GM18519 (cell line): ENCODE measurements around the gene TTC17.

Experiments used
- ATAC-seq: cut with Tn5 transposase; IDR thresholded peaks from one replicate; pipeline ENCODE4 v1.9.1; 2021; ENCODE audit warnings: mild to moderate bottlenecking, moderate library complexity; ENCODE audit not compliant: unreplicated experiment, low FRiP score

Gene TTC17

GRCh38 chr11:43521471-43521870, 162.8 kb downstream of the TTC17 start:
- ATAC-seq = no peak

- ATAC-seq = peak; percentile 66
These were observed 164.9 kb downstream of the TTC17 start for GRCh38 chr11:43523632-43524031.

- no peak for ATAC-seq
These were observed 173.3 kb downstream of the TTC17 start for GRCh38 chr11:43532041-43532440.

GRCh38 chr11:43537833-43538615, 179.3 kb downstream of the TTC17 start:
- ATAC-seq = no peak

GRCh38 chr11:43541993-43542392, 183.3 kb downstream of the TTC17 start:
- ATAC-seq = no peak

- ATAC-seq = no peak
These were observed 184.3 kb downstream of the TTC17 start for GRCh38 chr11:43542750-43543712.
